Muscle of back (tissue), 13 donors: ENCODE measurements around the gene LBX1. TPM values are rescaled to one million over a fixed set of nuclear protein-coding genes. Genes with fewer than 3 reads are reported as not detected.

Source experiments
- DNase-seq, 3 donors: peaks; one replicate each; pipeline versions ENCODE4 v3.0.0 to v3.0.0-alpha.2; 2013
- long read RNA-seq, 9 donors: transcript quantifications; one replicate each; lab custom pipeline, GENCODE V29; 2026
- polyA plus RNA-seq, 10 donors: library from polyadenylated mRNA; unstranded; fragments of 120-200 nt; gene quantifications; one replicate each; pipeline ENCODE4 v1.2.1, GENCODE V29; 2013; ENCODE audit not compliant: insufficient read length in 10 of 10

Gene LBX1, protein sequence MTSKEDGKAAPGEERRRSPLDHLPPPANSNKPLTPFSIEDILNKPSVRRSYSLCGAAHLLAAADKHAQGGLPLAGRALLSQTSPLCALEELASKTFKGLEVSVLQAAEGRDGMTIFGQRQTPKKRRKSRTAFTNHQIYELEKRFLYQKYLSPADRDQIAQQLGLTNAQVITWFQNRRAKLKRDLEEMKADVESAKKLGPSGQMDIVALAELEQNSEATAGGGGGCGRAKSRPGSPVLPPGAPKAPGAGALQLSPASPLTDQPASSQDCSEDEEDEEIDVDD
- polyA plus RNA-seq, result 1 to 10 TPM; 1.1 to 9.5 (median 2.2) TPM
- long read RNA-seq, donor 1, result 0 reads
- long read RNA-seq, donor 2, result 0 reads
- long read RNA-seq, donor 3, result 0 reads
- long read RNA-seq, donor 4, result 0 reads
- long read RNA-seq, donor 5, result 0 reads
- long read RNA-seq, donor 6, result 0 reads
- long read RNA-seq, donor 7, partial matches to known transcripts, result 0 of 1 reads
- long read RNA-seq, donor 7, other reads (novel, unspliced or antisense), result 0 of 1 reads
- long read RNA-seq, donor 8, result 0 reads
- long read RNA-seq, donor 9, result 0 reads

DNA sequence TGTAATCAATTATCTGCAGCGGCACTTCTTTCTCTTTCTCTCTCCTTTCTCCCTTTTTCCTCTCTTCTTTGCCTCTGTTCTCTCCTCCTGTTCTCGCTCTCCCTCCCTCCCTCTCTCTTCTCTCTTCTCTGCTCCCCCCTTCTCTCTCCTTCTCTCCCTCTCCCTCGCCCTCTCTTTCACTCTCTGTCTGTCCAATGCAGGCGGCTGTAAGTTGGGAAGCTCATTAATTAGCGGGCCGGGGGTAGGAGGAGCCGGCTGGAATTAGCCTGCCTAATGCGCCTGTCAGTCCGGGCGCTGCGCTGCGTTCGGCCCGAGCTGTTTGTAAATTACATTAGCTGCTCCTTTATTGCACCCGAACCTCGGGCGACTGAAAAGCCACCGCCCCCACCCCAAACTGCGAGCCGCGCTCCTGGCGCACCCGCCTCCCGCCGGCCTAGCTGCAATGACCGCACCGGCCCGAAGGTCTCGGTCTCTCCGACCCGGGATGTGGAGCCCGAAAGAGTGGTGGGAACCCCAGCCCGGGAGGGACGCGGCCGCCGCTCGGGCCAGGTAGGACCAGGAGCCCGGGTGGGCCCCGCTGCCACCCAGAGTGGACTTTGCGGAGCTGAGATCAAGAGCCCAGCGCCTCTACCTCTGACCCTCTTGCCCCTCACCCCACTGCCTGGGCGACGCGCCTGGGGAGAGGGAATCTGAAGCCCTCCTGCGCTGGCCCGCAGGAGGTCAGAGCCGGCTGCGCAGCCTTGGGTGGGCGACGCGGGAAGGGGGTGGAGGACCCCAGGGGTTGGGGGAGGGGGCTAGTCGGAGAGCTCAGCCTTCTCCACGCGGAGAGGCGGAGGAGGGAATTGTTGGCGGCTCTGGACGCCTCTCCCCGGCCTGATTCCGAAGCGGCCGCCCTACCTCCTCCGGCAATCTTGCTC is at the start of gene LBX1:
Gene LBX1 (minus strand): TSS at position 198 of the 917 bp plus-strand sequence. CDS start 648 bp downstream, outside the sequence.
- DNase-seq, result no peak

DNA sequence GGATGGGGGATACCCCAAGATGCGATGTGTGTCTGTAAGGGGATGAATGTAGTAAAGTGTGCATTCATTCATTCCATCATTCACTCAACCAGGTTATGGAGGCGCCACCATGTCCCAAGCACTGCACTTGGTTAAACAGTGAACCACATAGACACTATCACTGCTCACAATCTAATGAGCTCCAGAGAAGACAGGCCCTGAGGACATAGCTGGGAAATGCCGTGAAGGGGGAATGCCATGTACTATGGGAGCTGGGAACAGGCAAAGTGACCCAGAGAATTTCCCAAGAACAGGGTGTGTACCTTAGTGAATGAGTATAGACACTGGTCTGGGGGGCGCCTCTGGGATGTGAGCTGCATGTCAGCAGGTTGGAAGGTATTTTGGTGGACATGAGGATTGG is 44.5 kb upstream of the LBX1 start:
- DNase-seq, result no peak

DNA sequence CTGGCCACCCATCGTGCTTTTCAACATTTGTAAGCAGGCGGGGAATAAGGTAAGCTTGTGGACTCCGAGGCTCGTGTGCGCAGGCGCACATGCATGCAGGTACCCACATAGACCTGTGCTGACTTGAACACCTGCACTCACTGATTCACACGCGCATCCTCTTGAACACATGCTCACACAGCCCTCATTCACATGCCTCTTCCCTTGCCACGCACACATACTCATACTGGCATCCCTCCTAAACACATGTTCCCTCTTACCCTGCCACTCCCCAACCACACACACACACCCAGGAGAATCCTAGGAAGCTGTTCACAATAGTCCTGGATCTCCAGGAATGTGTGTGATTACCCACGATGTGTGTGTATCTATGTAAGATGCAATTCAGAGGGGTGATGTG is 44.1 kb upstream of the LBX1 start:
- DNase-seq, result no peak

DNA sequence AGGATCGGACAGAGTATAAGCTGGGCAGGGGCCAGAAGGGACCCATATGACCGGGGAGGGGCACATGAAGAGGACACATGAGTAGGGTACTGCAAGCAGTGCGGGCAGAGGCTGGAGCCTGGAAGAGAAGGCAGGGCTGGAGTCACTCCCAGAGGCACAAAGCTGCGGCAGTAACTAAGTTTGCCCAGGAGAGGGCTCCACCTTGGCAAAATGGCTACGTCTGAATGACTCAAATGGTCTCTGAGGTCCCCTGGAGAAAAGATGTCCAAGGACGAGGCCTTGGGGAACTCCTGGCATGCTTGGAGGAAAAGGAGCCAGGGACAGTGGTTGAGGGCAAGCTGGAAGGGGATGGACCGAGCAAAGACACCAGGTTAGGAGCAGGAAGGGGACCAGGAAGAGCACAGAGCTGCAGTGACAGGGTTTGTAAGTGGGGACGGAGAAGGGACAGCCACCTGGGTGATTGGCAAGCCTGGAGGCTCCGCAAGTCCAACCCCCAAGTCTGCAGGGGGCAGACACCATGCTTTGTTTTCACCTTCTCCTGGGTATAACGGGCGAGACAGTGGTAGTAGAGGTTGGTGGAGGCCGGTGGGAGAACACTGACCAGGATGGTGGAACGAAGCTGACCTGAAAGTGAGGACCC is 43.1 kb upstream of the LBX1 start:
- peak in 2 of 3 donors; percentile 49 to 68 for DNase-seq

DNA sequence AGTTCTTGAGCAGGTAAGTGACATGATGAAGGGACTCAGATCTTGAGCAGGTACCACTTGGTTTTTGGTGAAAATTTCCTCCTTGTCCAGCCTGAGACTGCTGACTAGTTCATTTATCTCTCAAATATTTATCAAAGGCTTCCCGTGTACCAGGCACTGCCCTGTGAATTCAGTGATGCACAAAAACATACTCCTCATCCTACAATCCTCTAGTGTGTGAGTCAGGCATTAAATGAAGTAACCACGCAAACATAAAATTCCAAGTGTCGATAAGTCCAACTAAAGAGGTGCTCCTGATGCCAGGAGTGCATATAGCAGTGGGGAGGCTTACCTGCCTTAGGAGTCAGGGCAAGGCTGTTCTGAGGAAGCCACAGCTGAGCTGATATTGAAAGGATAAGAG is 41.5 kb upstream of the LBX1 start:
- no peak for DNase-seq

DNA sequence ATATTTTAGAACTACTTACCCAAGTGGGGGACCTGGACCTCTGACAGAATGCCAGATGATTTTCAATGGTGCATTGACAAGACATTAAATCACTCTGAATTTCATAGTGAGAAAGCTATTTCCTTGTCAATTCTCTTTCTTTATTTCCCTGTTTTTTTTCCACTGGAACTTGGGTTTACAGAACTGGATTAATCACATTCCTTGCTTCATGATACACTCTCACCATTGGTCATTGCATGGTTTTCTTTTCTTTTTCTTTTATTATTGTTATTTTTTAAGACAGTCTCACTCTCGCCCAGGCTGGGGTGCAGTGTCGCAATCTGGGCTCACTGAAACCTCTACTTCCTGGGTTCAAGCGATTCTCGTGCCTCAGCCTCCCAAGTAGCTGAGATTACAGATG is 38.5 kb upstream of the LBX1 start:
- DNase-seq, result no peak

DNA sequence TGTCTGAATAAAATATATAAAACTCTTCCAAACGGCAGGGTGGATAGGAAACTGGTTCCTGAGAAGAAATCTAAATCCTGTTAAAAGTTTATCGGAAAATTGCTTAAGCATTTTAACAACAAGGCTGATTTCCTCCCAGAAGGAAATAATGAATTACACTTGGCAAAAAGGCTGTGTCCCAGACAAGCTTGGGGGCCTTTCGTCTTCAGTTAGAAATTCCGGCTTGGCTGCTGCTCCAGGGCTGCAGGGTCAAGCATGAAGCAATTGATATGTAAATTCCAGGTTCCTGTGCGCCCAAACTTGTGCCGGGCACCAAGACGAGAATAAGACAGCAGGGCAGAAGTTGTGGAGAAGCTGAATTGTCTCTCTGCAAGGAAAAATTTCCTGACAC is 38.0 kb upstream of the LBX1 start:
- DNase-seq, result no peak

DNA sequence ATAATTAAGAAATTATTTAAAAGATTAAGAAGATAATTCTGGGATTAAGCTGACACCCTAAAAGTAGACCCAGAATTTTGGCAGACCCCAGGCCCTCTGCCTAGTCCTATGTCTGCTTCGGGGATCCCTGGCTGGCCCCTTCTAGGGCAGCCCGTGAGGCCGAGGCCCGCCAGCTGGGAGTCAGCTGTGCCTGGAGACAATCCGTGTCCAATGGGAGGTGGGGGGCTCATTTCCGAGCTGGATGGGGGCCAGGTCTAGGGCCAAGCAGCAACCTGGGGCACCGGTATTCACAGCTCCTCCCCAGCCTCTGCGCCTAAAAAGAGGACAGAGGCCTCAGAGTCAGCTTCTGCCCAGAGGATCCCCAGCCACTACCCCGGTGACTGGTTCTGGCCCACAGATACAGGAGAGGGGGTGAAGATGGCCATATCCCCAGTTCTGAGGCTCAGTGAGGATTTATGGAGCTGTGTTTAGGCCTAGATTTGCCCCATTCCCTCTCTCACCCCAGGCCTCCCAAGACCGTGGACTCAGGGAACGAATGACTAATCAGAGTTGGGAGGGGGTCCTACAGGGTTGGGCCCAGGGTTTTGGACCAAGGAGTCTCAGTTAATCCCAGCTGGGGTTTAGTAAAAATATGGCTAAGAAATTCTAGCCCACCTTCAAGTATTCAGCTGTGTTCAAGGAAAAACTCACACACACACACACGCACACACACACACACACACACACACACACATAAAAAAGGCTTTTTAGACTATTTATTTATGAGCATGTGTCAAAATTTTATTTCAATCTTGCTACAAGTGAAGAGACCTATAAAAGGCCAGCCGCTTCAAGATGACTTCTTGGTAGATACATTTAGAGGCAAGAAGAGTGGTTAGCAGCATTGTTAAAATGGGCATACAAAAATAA is 37.4 kb upstream of the LBX1 start:
- DNase-seq, result no peak

DNA sequence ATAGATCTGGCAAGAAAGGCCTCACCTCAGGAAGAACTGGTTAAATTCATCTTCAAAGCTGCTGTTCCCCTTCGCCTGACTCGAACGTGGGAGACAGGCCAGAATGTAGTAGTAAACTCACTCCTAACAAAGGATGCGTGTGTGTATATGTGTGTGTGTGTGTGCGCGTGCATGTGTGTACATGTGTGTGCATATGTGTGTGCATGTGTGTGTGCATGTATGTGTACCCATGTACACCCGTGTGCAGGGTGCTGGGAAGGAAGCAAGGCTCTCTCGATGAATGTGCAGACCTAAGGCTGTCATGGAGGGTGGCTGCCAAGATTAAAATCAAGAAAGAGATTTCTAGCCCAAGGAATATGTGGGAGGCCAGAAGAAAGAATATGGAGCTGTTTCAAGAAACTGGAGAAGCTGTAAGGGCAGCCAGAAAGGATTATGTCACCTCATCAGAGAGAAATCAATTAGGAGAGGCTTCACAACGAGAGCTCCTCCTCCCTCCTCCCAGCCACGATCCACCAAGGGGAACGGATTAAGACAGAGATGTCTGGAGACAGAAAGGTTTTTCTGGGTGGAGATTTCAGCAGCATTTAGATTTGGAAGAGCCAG is 34.0 kb upstream of the LBX1 start:
- DNase-seq, result peak in 2 of 3 donors; percentile 34 to 68

DNA sequence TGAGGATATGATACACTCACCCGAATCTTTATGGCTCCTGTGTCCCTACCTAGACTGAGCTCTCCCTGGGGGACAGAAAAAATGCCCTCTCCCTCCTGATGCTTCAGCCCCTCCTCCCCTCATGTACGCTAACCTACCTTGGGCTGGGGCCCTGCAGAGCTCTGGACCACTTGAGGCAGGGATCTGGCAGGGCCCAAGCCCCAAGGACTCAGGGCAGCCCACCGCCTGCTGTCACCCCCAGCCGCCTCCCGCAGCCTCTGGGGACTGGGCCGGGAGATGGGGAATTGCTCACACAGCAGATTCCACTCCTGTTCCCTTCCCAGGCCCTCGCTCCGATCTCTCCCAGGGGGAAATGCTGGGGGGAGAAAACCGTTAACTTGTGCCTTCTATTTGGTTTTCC is 32.9 kb upstream of the LBX1 start:
- DNase-seq, result no peak

DNA sequence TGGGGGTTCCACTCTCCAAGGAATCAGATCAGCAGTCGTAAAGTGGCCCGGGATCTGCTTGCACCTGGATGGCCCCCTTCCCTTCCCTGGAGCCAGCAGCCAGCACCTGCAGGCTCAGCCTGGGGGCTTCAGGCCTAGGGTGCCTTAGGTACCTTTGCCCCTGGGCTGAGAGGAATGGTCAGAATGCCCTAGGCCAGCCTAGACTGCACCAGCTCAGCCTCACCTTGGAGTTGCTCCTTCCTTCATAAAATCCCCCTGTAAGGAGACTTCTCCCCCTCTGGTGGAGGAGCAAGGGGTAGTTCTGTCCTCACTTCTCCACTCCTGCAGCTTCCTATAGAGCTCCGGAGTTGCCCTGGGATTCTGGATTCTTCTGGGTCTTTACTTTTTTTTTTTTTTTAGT is 32.4 kb upstream of the LBX1 start:
- no peak for DNase-seq

DNA sequence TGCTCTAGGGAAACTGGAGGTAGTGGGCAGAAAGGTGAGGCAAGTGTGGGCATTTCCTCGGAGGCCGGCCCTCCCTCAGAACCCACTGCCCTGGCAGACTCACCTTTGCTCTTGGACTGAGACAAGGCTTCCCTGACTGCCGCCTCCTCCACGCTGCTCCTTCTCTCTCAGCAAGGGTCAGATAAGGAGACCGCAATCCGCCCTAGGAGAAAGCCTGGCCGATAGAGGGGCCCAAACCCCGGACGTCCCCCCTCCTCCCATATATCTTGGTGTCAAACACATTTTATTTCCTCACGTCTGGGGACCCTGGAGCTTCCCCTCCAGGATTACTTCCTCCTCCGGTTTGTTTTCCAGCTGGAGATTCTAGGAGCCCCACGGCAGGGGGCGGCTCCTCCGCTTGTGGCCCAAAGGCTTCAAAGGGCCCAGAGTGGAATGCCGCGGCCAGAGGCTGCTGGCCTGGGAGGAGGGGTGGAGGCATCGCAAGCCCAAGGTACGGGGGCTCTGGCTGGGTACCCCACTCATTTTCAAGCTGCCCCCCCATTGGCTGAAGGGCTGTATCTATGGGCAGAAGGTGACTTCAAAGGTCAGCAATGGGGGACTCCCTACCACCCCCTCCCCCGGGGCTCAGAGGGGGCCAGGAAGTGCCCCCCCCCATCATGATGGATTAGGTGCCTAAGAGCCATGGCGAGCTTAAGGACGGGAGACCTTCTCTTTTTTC is 31.7 kb upstream of the LBX1 start:
- no peak for DNase-seq

DNA sequence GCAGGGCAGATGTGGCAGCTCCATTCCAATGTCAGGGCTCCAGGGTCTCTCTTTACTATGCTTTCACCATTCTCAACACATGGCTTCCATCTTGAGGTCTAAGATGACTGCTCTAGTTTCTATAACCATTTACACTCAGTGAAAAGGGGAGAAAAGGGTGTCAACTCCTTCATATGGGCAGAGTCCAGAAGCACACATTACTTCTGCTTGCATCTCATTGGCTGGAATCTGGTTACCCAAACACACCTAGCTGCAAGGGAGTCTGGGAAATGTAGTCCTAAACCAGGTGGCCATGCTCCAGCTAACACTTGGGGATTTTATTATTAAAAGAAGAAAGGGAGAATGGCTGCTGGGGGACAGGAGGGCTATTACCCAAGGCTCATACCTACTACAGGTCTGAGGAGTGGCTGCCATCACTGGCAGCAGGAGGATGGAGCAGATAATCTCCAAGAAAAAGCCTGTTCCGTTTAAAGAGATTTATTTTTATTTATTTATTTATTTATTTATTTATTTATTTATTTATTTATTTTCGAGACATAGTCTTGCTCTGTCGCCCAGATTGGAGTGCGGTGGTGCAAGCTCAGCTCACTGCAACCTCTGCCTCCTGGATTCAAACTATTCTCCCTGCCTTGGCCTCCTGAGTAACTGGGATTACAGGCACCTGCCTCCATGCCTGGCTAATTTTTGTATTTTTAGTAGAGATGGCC is 29.1 kb upstream of the LBX1 start:
- DNase-seq, result no peak

DNA sequence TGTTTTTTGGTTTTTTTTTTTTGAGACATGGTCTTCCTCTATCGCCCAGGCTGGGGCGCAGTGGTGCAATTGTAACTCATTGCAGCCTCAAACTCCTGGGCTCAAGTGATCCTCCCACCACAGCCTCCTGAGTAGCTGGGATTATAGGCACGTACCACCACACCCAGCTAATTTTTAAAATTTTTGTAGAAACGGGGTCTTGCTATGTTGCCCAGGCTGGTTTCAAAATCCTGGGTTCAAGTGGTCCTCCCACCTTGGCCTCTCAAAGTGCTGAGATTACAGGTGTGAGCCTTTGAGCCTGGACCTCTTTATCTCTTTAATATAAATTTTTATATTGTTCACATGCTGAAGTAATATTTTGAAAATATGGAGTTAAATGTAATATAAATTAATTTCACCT is 28.2 kb upstream of the LBX1 start:
- DNase-seq, result no peak

DNA sequence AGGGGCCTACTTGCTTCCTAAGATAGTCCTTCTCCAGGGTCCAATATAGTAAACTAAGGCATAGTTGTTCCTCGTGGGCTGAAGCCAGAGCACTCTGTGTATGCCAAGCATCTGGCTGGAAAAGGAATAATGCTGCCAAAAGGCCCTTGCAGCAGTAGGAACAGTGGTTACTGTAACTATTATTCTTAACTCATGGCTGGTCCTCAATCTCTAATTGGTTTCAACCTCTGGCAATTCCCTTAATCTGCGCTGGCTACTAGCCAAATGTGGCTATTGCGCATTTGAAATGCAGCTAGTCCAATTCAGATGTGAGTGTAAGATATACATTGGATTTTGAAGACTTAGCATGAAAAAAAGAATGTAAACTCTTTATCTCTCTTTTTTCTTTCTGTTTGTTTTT is 27.8 kb upstream of the LBX1 start:
- DNase-seq, result no peak

DNA sequence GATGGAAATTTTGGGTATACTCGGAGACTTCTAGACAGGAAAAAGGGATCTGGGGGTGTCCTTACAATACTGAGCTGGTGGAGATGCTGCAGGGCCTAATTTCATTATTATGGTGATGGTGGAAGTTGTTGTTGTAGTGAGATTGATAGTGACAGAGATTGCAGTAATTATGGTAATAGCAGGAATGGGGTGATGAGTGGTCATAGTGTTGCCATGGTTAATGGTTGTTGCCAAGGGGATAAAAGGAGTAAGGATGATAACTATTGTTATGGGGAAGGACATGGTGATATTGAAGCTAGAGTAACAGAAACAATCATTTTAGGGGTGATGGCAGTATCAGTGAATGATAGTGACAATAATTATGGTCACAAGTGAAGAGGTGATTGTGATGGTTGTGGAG is 27.1 kb upstream of the LBX1 start:
- DNase-seq, result no peak

DNA sequence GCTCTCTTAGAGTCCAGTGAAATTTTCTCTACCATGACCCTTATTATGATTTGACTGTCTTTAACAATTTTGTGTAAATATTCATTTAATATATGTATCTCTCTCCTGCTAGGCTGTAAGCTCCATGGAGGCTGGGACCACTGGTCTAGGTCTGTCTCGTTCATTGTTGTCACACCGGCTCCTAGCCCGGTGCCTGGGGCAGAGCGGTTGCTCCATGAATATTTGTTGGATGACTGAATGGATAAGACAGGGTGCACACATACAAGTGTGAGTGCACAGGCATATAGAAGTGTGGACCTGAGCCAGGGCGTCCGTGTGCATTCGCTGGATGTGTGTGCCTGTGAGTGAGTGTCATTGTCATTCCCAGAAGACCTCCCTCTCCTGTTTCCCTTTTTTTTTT is 20.9 kb upstream of the LBX1 start:
- no peak for DNase-seq

DNA sequence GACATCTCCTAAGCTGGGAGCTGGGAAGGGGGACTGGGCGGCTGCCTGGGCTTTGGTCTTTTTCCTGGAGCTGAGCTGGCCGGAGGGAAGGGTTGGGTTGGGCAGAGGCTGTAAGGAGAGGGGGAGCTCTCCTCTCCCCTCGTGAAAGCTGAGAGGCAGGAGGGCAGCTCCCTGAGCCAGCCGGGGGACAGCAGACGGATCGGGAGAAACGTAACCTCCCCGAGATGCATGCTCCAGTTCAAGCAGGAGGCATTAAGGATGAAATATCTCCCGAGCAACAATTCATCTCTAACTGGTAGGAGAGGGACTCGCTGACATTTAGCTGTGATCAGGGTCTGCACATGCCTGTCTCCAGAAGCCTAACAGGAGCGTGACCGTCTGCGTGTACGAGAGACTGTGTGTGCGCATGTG is 19.9 kb upstream of the LBX1 start:
- no peak for DNase-seq

DNA sequence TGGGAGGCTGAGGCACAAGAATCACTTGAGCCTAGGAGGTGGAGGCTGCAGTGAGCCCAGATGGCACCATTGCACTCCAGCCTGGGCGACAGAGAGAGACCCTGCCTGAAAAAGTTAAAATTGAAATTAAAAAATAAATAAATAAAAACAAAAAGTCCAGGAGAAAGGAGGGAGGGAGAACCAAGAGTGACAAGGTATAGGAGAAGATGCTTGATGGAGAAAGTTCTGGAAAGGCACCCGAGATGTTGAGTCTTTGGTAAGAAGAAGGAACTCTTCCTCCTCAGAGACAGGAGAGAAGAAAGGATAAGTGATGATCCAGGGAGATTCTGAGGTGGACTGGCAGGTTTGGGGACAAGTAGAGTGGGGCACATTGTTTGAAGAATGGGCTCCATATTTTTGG is 17.4 kb upstream of the LBX1 start:
- no peak for DNase-seq
